NT2/D1 (cell line): ENCODE results near the gene FABP6.

Source experiments
- DNase-seq: peaks from one replicate; pipeline ENCODE4 v3.0.0-alpha.2; 2011; ENCODE audit warnings: low read depth, low spot score
- H3K27me3 ChIP-seq: 2 replicates; pipeline ENCODE4 v1.6.0; 2011; ENCODE audit warnings: mild to moderate bottlenecking; ENCODE audit not compliant: insufficient read length, insufficient read depth
- H3K36me3 ChIP-seq: 2 replicates; pipeline ENCODE4 v1.6.1; 2011; ENCODE audit warnings: mild to moderate bottlenecking, low read length, mixed read lengths; ENCODE audit not compliant: insufficient read depth, insufficient read length
- H3K4me1 ChIP-seq: 2 replicates; pipeline ENCODE4 v1.5.1; 2011; ENCODE audit not compliant: insufficient read depth, insufficient read length
- H3K4me3 ChIP-seq: 2 replicates; pipeline ENCODE4 v1.5.1; 2011; ENCODE audit warnings: low read depth; ENCODE audit not compliant: insufficient read length
- H3K9ac ChIP-seq: 2 replicates; pipeline ENCODE4 v1.6.0; 2011; ENCODE audit warnings: low read depth; ENCODE audit not compliant: insufficient read length
- H3K9me3 ChIP-seq: 2 replicates; pipeline ENCODE4 v1.5.1; 2011; ENCODE audit warnings: mild to moderate bottlenecking, low read length; ENCODE audit not compliant: insufficient read depth
- SUZ12 ChIP-seq: IDR thresholded peaks from 2 replicates; pipeline ENCODE4 v1.6.1; 2011; ENCODE audit not compliant: insufficient read length, insufficient read depth; ENCODE audit errors: extremely low read depth
- YY1 ChIP-seq: IDR thresholded peaks from 2 replicates; pipeline ENCODE4 v1.6.1; 2011; ENCODE audit not compliant: insufficient read length, insufficient read depth
- ZNF274 ChIP-seq: IDR thresholded peaks from 2 replicates; pipeline ENCODE4 v1.6.1; 2011; ENCODE audit warnings: mild to moderate bottlenecking, low read depth, low read length

Gene FABP6

GRCh38 chr5:160254706-160255105, 25.4 kb downstream of the FABP6 start:
- peaks cover 7% of the 10 kb centered on the region for H3K4me1 ChIP-seq
- no peak overlapping the region for H3K9ac ChIP-seq
- TF ChIP-seq YY1, result no peak
- TF ChIP-seq SUZ12, result no peak
- no peak for TF ChIP-seq ZNF274
- no peaks in the 10 kb centered on the region for H3K27me3 ChIP-seq
- no peaks in the 10 kb centered on the region for H3K9me3 ChIP-seq
- DNase-seq, result no peak
- H3K36me3 ChIP-seq, result peaks cover 41% of the 10 kb centered on the region
- no peak overlapping the region for H3K4me3 ChIP-seq

- H3K36me3 ChIP-seq, result peaks cover 20% of the 10 kb centered on the region
- DNase-seq, result no peak
- TF ChIP-seq YY1 (no peak), ZNF274 (no peak), SUZ12 (no peak)
- H3K27me3 ChIP-seq, result no peaks in the 10 kb centered on the region
- H3K4me3 ChIP-seq, result no peak overlapping the region
- H3K4me1 ChIP-seq, result peaks cover 24% of the 10 kb centered on the region
- H3K9ac ChIP-seq, result peak overlapping the region; percentile 1
- H3K9me3 ChIP-seq, result no peaks in the 10 kb centered on the region
Measured at GRCh38 chr5:160259341-160259740, 30.0 kb downstream of the FABP6 start.

- no peak overlapping the region for H3K4me3 ChIP-seq
- peaks cover 24% of the 10 kb centered on the region for H3K4me1 ChIP-seq
- H3K36me3 ChIP-seq, result peaks cover 16% of the 10 kb centered on the region
- no peaks in the 10 kb centered on the region for H3K9me3 ChIP-seq
- H3K27me3 ChIP-seq, result no peaks in the 10 kb centered on the region
- no peak overlapping the region for H3K9ac ChIP-seq
- TF ChIP-seq ZNF274 (no peak), SUZ12 (no peak), YY1 (no peak)
- DNase-seq, result no peak
Measured at GRCh38 chr5:160260006-160260775, 30.9 kb downstream of the FABP6 start.

GRCh38 chr5:160260881-160261815, 31.8 kb downstream of the FABP6 start:
- Histone ChIP-seq H3K9ac (peak overlapping the region; percentile 2), H3K9me3 (no peaks in the 10 kb centered on the region), H3K4me1 (peaks cover 26% of the 10 kb centered on the region), H3K4me3 (no peak overlapping the region), H3K36me3 (peaks cover 16% of the 10 kb centered on the region), H3K27me3 (no peaks in the 10 kb centered on the region)
- DNase-seq, result no peak
- TF ChIP-seq SUZ12 (no peak), YY1 (no peak), ZNF274 (no peak)

- no peaks in the 10 kb centered on the region for H3K27me3 ChIP-seq
- no peak for DNase-seq
- no peak overlapping the region for H3K9ac ChIP-seq
- TF ChIP-seq ZNF274, result no peak
- TF ChIP-seq YY1, result no peak
- no peak for TF ChIP-seq SUZ12
- H3K4me3 ChIP-seq, result no peak overlapping the region
- H3K4me1 ChIP-seq, result peaks cover 33% of the 10 kb centered on the region
- peaks cover 16% of the 10 kb centered on the region for H3K36me3 ChIP-seq
- H3K9me3 ChIP-seq, result no peaks in the 10 kb centered on the region
Measured at GRCh38 chr5:160262151-160263074, 33.1 kb downstream of the FABP6 start.

GRCh38 chr5:160263326-160263855, 34.1 kb downstream of the FABP6 start:
- Histone ChIP-seq H3K27me3 (no peaks in the 10 kb centered on the region), H3K36me3 (peaks cover 15% of the 10 kb centered on the region), H3K4me3 (no peak overlapping the region), H3K4me1 (peaks cover 33% of the 10 kb centered on the region), H3K9me3 (no peaks in the 10 kb centered on the region), H3K9ac (no peak overlapping the region)
- no peak for TF ChIP-seq SUZ12
- TF ChIP-seq YY1, result no peak
- no peak for TF ChIP-seq ZNF274
- DNase-seq, result no peak

GRCh38 chr5:160266044-160266443, 36.7 kb downstream of the FABP6 start:
- peaks cover 23% of the 10 kb centered on the region for H3K4me1 ChIP-seq
- no peak overlapping the region for H3K9ac ChIP-seq
- H3K9me3 ChIP-seq, result no peaks in the 10 kb centered on the region
- H3K27me3 ChIP-seq, result no peaks in the 10 kb centered on the region
- H3K36me3 ChIP-seq, result peaks cover 14% of the 10 kb centered on the region
- no peak for TF ChIP-seq YY1
- no peak for TF ChIP-seq ZNF274
- no peak for TF ChIP-seq SUZ12
- DNase-seq, result no peak
- no peak overlapping the region for H3K4me3 ChIP-seq
